AG04450 (cell line): Measurements from ENCODE around the gene ATP4A. TPM values are rescaled to one million over a fixed set of nuclear protein-coding genes. Genes with fewer than 3 reads are reported as not detected.
"Not testable (repeated sequence)": the region's sequence is repeated elsewhere in the genome, so short reads cannot be mapped to it uniquely, and the experiment has no call there.

ENCODE experiments used
- CTCF ChIA-PET: fragments of 300-600, 350-600 bp; formaldehyde crosslinking; extraction: SDS; loops from one replicate; lab custom pipeline; 2022; ENCODE audit warnings: antibody characterized with exemption, inconsistent platforms; lab: Charles Lee
- POLR2A ChIA-PET: fragments of 350-600 bp; formaldehyde crosslinking; extraction: SDS; loops from one replicate; lab custom pipeline; 2021; ENCODE audit warnings: antibody characterized with exemption, inconsistent platforms; lab: Yijun Ruan, JAX
- DNase-seq: peaks from one replicate; pipeline ENCODE4 v3.0.0-alpha.2; 2011; ENCODE audit warnings: low read depth, low spot score
- H3K27ac ChIP-seq: one replicate; pipeline ENCODE4 v1.5.1; 2012; ENCODE audit warnings: low read depth, low read length, control low read depth
- H3K27me3 ChIP-seq: one replicate; pipeline ENCODE4 v1.6.0; 2012; ENCODE audit warnings: low read length; ENCODE audit not compliant: control insufficient read depth, insufficient read depth
- H3K4me3 ChIP-seq: 2 replicates; pipeline ENCODE4 v1.5.1; 2011; ENCODE audit warnings: mild to moderate bottlenecking, low read depth, low read length, control low read depth
- H3K9me3 ChIP-seq: 2 replicates; pipeline ENCODE4 v1.5.1; 2012; ENCODE audit warnings: low read length; ENCODE audit not compliant: control insufficient read depth, insufficient read depth
- CTCF ChIP-seq: IDR thresholded peaks from 2 replicates; pipeline ENCODE4 v1.5.1; 2011; ENCODE audit warnings: low read depth, low read length, control low read depth, inconsistent platforms
- polyA plus RNA-seq: library from polyadenylated mRNA; depleted of rRNA; stranded (reverse); fragments of >200 nt; gene quantifications from 2 replicates; pipeline ENCODE4 v1.2.3, GENCODE V29; 2011

Gene ATP4A
- polyA plus RNA-seq, 1 experiment = not detected

GRCh38 chr19:35595928-35596327, 32.5 kb upstream of the ATP4A start:
- DNase-seq = no peak
- no peaks in the 10 kb centered on the region for H3K9me3 ChIP-seq
- TF ChIP-seq CTCF = no peak
- ChIA-PET POLR2A (no interaction called here), CTCF (no interaction called here)
- no peak overlapping the region for H3K4me3 ChIP-seq
- H3K27ac ChIP-seq = no peak overlapping the region
- H3K27me3 ChIP-seq = peaks cover 9% of the 10 kb centered on the region

DNA sequence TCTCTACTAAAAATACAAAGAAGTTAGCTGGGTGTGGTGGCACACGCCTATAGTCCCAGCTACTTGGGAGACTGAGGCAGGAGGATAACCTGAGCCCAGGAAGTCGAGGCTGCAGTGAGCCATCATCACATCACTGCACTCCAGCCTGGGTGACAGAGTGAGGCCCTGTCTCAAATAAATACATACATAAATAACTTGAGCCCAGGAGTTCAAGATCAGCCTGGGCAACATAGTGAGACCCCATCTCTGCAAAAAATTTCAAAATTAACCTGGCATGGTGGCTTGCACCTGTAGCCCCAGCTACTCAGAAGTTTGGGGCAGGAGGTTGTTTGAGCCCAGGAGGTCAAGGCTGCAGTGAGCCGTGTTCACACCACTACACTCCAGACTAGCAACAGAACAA, 31.6 kb upstream of the ATP4A start:
- H3K27ac ChIP-seq, H3K9me3 ChIP-seq, CTCF ChIA-PET, H3K27me3 ChIP-seq, H3K4me3 ChIP-seq, DNase-seq, POLR2A ChIA-PET: not testable (repeated sequence)

DNA sequence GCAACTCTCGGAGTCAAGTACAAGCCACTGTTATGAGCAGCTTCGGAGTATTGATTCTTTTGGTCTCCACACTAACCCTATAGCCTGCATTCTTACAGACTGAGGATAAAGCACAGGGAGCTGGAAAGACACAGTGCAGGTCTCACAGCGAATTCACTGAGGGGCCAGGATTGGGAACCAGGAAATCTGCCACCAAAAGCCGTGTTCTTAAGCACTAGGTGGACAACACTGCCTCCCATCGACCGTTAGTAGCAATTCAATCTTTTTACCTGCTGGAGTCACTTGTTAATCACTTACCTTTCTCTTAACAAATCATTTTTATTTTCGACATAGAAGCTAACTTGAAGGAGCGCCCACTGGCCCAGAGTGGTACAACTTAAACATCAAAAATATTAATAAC, 28.8 kb upstream of the ATP4A start:
- peak; percentile 3 for DNase-seq
- peaks cover 6% of the 10 kb centered on the region for H3K27me3 ChIP-seq
- H3K9me3 ChIP-seq = no peaks in the 10 kb centered on the region
- peak; percentile 56 for TF ChIP-seq CTCF
- no peak overlapping the region for H3K27ac ChIP-seq
- no peak overlapping the region for H3K4me3 ChIP-seq
- CTCF ChIA-PET = interaction anchor here (0.6 to 2.1 kb wide), 6 partner anchors 10 to 239 kb away, joined by 3 to 5 read pairs (median 3); no protein-coding TSS in a partner anchor
- POLR2A ChIA-PET = no interaction called here

GRCh38 chr19:35590875-35591274, 27.4 kb upstream of the ATP4A start:
- Histone ChIP-seq H3K27ac (no peak overlapping the region), H3K27me3 (peaks cover 3% of the 10 kb centered on the region), H3K4me3 (no peak overlapping the region), H3K9me3 (peaks cover 4% of the 10 kb centered on the region; the same call in 1 of the 2 replicates)
- ChIA-PET CTCF (interaction anchor here (1.5 kb wide), 1 partner anchor 81 kb away, joined by 3 read pairs; no protein-coding TSS in a partner anchor), POLR2A (no interaction called here)
- no peak for TF ChIP-seq CTCF
- no peak for DNase-seq

DNA sequence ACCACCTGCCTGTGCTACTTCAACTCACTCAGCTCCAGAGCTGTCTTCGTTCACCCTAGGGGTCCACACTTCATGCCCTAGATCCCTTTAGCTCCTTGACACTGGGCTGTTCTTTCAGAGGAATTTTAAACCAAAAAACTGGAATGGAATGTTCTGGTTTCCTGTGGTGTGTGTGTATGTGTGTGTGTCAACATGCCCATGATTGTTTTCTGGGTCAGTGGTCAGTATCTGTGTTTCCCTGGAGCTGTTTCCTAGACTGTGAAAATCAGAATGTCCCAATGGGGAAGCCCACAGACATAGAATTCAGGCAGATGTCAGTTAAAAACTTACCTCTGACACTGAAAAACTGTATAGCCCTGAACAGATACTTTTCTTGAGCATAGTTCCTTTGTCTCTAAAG, 23.9 kb upstream of the ATP4A start:
- Histone ChIP-seq H3K27me3 (no peaks in the 10 kb centered on the region), H3K9me3 (peaks cover 7% of the 10 kb centered on the region; the same call in 1 of the 2 replicates), H3K4me3 (no peak overlapping the region), H3K27ac (no peak overlapping the region)
- CTCF ChIA-PET = no interaction called here
- DNase-seq = no peak
- no peak for TF ChIP-seq CTCF
- POLR2A ChIA-PET = no interaction called here

DNA sequence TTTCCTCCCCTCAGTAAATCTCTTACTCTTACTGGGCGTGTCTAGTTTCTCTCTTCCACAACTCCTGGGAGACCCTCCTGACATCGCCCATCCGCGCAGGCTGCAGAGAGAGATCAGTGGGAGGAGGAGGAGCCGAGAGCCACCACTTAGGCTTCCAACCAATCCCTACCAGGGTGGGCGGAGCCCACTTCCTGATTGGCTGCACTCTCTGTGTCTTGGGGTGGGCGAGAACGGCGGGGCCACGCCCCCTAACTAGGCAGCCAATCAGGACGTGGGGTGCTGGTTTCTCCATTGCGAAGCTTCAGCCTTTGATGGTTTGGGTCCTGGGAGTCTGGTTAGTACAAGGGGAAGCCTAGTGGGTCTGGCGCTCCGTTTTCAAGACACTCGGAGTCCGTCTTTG, 22.4 kb upstream of the ATP4A start, which contains the start of gene PMIS2:
Gene PMIS2, plus strand, starts transcription at position 326 of the 400 bp plus-strand sequence. CDS start 87 bp downstream, outside the sequence.
- Histone ChIP-seq H3K27ac (no peak within 1 kb of the TSS), H3K9me3 (peaks cover 7% of the 10 kb centered on the region; the same call in 1 of the 2 replicates), H3K27me3 (no peaks in the 10 kb centered on the region), H3K4me3 (no peak within 1 kb of the TSS)
- no peak for TF ChIP-seq CTCF
- POLR2A ChIA-PET = no interaction called here
- CTCF ChIA-PET = no interaction called here
- DNase-seq = no peak
